Measurements from ENCODE around the gene LZTFL1.
"Not testable (repeated sequence)": the region's sequence is repeated elsewhere in the genome, so short reads cannot be mapped to it uniquely, and the experiment has no call there.

LZTFL1 gene

GRCh38 chr3:45865563-45865962 is 23.6 kb upstream of the LZTFL1 start:
- no peak for DNase-seq (ENCODE audit: low read depth in 2 of 2)

- DNase-seq (ENCODE audit: low read depth in 2 of 2) = no peak
Observed at GRCh38 chr3:45864760-45865519, 23.0 kb upstream of the LZTFL1 start.

- DNase-seq (ENCODE audit: low read depth in 2 of 2) = no peak
Observed at GRCh38 chr3:45861043-45861719, 19.3 kb upstream of the LZTFL1 start.

DNA sequence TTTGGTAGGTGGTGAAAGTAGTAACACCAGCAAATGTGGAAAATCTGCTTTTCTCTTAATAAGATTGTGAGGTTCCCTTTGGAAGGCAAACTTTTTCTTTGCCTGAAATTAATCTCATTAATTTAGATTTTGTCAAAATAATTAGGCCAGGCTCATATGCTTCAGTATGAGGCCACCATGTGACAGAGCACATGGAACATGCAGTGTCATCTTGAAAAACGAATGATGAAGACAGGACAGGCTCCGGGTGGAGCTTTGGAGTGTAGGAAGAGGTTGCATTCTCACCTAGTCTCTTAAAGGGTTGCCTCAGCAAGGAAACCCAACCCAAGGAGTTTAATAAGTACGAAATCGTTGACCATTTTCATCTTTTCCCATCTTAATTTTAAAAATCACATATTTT is 18.6 kb upstream of the LZTFL1 start:
- DNase-seq (ENCODE audit: low read depth in 2 of 2) = no peak

GRCh38 chr3:45858809-45859543 is 17.1 kb upstream of the LZTFL1 start:
- DNase-seq (ENCODE audit: low read depth in 2 of 2) = no peak

- DNase-seq (ENCODE audit: low read depth in 2 of 2) = not testable (repeated sequence)
Observed at GRCh38 chr3:45857024-45857423, 15.1 kb upstream of the LZTFL1 start.

- DNase-seq (ENCODE audit: low read depth in 2 of 2) = not testable (repeated sequence)
Observed at GRCh38 chr3:45856323-45856722, 14.4 kb upstream of the LZTFL1 start.

DNA sequence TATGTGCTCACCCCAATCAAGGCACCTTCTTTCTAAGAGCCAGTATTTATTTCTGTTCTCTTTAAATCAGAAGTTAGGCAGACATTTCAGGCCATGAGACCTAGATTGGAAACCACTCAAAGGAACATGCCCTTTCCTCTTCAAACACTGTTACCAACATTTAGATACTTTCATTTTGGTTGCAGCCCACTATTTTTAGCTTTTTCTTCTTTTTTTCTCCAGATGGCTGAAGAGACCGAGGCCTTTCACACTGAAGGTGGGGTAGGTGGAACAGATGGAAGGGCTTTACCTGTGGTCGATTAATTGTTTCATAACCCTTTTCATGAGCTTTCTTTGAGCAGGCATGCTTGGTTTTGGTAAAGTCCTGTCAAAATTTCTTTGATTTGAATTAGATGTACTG is 10.9 kb upstream of the LZTFL1 start:
- no peak for DNase-seq (ENCODE audit: low read depth in 2 of 2)

DNA sequence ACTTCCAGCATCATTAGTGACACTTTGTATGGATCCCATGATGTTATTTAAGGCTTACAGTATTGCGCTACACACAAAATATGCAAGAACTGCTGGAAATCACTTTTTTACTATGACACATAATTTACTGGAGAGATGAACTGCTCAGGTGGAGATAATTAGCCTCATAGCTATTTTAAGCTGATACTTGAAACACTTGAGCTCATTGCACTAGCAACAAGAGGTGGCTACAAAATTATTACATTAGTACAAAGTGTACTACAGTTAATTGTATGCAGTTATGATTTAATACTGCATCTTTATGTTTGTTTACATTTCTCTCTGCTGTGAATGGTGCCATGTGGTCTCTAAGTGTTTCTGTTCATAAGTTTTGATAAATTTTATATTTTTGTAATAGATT is 6.5 kb upstream of the LZTFL1 start:
- no peak for DNase-seq (ENCODE audit: low read depth in 2 of 2)

DNA sequence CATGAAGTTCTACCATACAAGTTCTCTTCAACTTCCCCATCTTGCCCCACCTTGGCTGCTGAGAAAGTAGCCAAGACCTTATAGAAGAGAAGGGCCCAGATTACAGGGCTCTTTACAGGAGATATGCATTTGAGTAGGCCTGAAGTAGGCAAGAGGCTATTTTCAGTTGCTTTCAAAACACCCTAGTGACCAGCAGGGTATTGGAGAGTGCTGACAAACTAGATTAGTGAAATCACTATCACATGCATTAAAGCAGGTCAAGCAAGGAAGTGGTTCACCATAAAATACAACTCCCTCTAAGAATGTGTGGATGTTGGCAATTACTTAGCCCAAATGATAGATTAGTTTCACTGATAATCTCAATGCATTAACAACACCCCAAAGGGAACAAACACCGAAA is 2.7 kb upstream of the LZTFL1 start:
- DNase-seq (ENCODE audit: low read depth in 2 of 2) = no peak

GRCh38 chr3:45842851-45843625 is 1.1 kb upstream of the LZTFL1 start:
- no peak for DNase-seq (ENCODE audit: low read depth in 2 of 2)

DNA sequence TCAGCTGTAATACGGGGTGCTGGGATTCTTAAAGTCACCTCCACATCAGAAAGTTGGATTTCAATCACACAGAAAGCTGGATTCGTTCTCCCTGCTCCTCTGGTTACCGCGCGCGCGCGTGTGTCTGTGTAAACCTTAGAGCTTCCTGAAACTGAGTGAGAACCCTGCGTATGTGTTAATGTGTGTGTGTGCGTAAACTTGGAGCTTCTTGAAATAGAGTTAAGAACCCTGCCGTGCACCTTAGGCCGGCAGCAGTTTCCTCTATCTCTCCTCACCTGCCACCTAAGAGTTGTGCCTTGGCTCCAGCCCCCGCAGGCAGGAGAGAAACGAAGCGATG is 531 bp downstream of the LZTFL1 start:
- peak in 1 of 2 donors; percentile 0 for DNase-seq (ENCODE audit: low read depth in 2 of 2)

- DNase-seq (ENCODE audit: low read depth in 2 of 2) = no peak
Observed at GRCh38 chr3:45838466-45838865, 3.5 kb downstream of the LZTFL1 start.

DNA sequence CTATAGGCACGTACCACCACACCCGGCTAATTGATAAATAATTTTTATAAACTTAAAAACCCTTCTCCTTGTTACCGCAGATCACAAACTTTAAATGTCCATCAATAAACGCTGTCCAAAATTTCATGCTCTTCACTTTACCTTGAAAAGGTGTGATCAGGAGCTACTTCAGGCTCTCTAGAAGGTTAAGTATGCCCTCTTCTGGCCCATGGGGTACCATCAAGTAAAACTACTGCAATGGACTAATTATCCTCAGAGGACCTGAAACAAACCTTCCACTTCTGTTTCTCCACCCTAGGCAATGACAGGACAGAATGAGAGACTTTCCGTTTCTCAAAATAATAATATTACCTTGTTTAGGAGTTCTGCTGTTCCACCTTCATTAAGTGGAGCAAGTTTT is 9.2 kb downstream of the LZTFL1 start:
- no peak for DNase-seq (ENCODE audit: low read depth in 2 of 2)

DNA sequence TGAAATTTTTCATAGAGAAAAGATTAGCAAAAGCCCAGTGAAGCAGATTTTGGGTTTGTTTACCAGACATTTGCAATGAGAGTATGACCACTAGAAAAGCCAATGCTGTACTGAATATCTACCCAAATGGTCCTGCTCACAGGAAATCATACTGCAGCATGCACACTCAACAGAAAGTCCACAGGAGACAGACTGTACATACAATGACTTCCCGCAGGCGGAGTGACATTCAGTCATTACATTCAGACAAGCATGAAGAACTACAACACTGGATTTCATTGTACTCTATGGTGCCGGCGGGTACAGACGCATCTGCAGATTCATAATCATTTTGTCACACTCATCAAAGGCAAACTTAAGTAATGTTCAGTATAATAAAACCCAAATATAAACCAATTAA is 11.8 kb downstream of the LZTFL1 start:
- DNase-seq (ENCODE audit: low read depth in 2 of 2) = no peak

GRCh38 chr3:45826908-45827307 is 15.0 kb downstream of the LZTFL1 start:
- no peak for DNase-seq (ENCODE audit: low read depth in 2 of 2)

DNA sequence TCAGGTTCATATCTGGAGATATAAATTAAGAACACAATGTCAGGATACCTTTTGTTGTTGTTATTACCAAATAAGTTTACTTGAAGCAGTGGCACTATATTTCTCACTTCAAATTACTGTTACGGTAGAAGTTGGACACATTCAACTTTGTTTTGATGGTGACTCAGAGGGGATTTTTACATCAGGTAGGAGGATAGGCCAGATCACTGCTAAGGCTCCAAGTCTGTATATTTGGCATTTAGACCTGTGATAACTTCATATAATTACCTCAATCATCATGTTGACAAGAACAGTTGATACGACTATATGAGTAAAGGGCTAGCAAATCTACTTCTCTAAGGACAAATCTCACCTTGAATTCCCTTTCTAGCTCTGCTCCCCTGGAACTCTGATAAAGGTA is 15.6 kb downstream of the LZTFL1 start:
- DNase-seq (ENCODE audit: low read depth in 2 of 2) = no peak

GRCh38 chr3:45821127-45821526 is 20.8 kb downstream of the LZTFL1 start:
- DNase-seq (ENCODE audit: low read depth in 2 of 2) = no peak

GRCh38 chr3:45819543-45819942 is 22.4 kb downstream of the LZTFL1 start:
- no peak for DNase-seq (ENCODE audit: low read depth in 2 of 2)

DNA sequence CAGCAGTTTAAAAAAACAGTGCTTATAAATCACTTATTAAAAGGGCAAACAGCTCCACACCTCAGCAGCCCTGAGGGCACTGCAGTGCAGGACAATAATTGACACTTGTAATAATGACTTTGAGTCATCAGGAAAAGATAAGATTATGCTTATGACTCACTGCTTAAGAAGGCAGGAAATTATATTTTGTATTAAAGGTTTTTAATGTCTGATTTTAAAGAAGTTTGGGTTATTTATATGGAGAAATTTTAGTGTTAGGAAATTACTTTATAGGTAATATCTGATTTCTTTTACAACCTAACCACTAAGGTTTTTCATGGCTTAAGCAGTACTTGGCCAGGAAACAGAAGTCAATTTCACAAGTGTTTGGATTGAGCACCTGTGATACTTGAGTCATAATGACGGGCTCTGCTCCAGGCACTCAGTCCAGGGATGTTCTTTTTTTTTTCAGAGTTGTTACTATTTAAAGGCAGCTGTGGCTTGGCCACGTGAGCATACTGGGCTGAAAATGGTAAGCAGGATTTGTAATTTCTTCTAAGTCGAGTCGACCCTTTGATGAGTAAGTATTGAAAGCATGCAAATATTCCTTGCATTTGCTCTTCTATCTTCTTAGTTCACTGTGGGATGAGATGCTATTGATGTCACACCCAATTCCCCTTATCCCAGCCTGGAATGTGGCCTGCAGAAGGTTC is 23.9 kb downstream of the LZTFL1 start:
- no peak for DNase-seq (ENCODE audit: low read depth in 2 of 2)

GRCh38 chr3:45816544-45816943 is 25.4 kb downstream of the LZTFL1 start:
- no peak for DNase-seq (ENCODE audit: low read depth in 2 of 2)

DNA sequence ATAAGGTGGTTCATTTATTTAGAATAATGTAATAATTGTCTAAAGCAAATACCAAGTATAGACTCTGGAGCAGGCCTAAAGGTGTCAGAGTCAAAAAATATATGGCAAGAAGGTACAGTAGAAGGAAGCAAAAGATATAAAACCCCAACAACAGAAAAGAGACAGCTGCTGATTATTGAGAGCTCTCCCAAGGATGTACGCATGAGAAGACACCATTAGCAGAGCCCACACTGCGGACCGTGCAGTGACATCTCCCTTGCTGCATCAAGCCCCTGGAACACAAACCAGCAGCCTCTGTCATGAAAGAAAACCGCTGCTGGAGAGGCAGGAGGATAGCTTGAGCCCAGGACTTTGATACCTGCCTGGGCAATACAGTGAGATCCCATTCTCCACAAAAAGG is 27.6 kb downstream of the LZTFL1 start:
- DNase-seq (ENCODE audit: low read depth in 2 of 2) = no peak

All from stimulated activated CD8-positive, alpha-beta memory T cell treated with anti-CD3 and anti-CD28 coated beads, Interleukin-7, amount 100 ng/mL, for 1 hour (primary cell).